Pancreas (tissue), 10 donors: Measurements from ENCODE around the gene CFAP210. TPM values are rescaled to one million over a fixed set of nuclear protein-coding genes. Genes with fewer than 3 reads are reported as not detected.

Experiments
- ATAC-seq, 4 donors: fragments of 200-7000 bp; cut with Tn5 transposase; one replicate each; pipeline versions ENCODE4 v1.8.0 to v1.9.1; 2020; ENCODE audit warnings: mild to moderate bottlenecking in 4 of 4, moderate library complexity in 4 of 4
- DNase-seq, 6 donors: peaks; one replicate each; pipeline ENCODE4 v3.0.0-alpha.2; 2020
- FAIRE-seq: peaks from 2 replicates; lab custom pipeline; 2012; peaks lifted over from hg19 to GRCh38; lab: Jason Lieb, UNC
- H3K27ac ChIP-seq, 4 donors: fragments of 200-600 bp; sonication (generic); 1 replicate in 3 of 4; 2 replicates in 1 of 4; pipeline versions ENCODE4 v1.5.0 to v1.8.0; 2020
- H3K27me3 ChIP-seq, 4 donors: fragments of 200-600 bp; one replicate each; pipeline ENCODE4 v1.8.0; 2021
- H3K36me3 ChIP-seq, 3 donors: fragments of 200-600 bp; sonication (generic) in 1 of 3; one replicate each; pipeline versions ENCODE4 v1.5.0 to v1.8.0; 2020 to 2021
- H3K4me1 ChIP-seq, 3 donors: fragments of 200-600 bp; one replicate each; pipeline ENCODE4 v1.8.0; 2021
- H3K4me3 ChIP-seq, 4 donors: fragments of 200-600 bp; sonication (generic) in 2 of 4; one replicate each; pipeline versions ENCODE4 v1.5.0 to v1.8.0; 2020 to 2021
- H3K9me3 ChIP-seq, 4 donors: fragments of 200-600 bp; one replicate each; pipeline ENCODE4 v1.8.0; 2021
- CTCF ChIP-seq, 4 donors: fragments of 200-600 bp; sonication (generic) in 3 of 4; IDR thresholded peaks; one replicate each; pipeline versions ENCODE4 v1.5.0 to v1.8.0; 2021; ENCODE audit warnings: antibody characterized with exemption in 4 of 4
- WGBS, 2 donors: extraction: QIAGEN DNeasy Blood & Tissue Kit; methylation state at CpG; one replicate each; pipeline ENCODE4 v1.1.7; 2013; 5-methylcytosine and 5-hydroxymethylcytosine counted together
- intact Hi-C, 3 donors: fragments of 100-400 bp; cut with DNase I; formaldehyde crosslinking; loops; one replicate each; pipeline versions ENCODE4 v1.11.1 to v1.14.2; 2022
- polyA plus RNA-seq, 2 donors: library from polyadenylated mRNA; stranded (reverse); fragments of 200-250 nt; gene quantifications; one replicate each; pipeline ENCODE4 v1.2.3, GENCODE V29; 2013
- total RNA-seq, 6 donors: library from RNA; stranded (reverse); fragmentation: NEBNext Ultra II Directional in 4 of 6; extraction: Animal tissue kit (Norgen Biotek cat#: 25700) in 4 of 6; gene quantifications; one replicate each; pipeline versions ENCODE4 v1.2.1 to v1.2.4, GENCODE V29; 2021 to 2023
- donor health status: healthy with polysubstance abuse.
- donor health status: DM: no; HTN: no; CAD: no; lungs with moderate emphysema.
- donor health status: DM: no; HTN: no; CAD: no.
- donor health status: control.
- donor health status: control.
- donor health status: Bipolar disorder and iron deficiency.
- donor health status: DM: yes; HTN: yes; CAD: no.
- donor health status: DM: no; HTN: no; CAD: no.
- donor health status: DM: no; HTN: no; CAD: no.
- donor health status: DM: yes; HTN: yes; CAD: no.

The CFAP210 gene
- total and polyA plus RNA-seq, 8 donors, result 0.09 to 0.73 (median 0.21) TPM; not detected in 2

- no peaks in the 10 kb centered on the region for H3K36me3 ChIP-seq
- TF ChIP-seq CTCF (IDR thresholded peaks at IDR 0.05), result no peak
- intact Hi-C loops, result no loop called here
- no peak for FAIRE-seq
- WGBS, 2 donors, result 83 to 90% methylated on average over 5 of the region's 5 CpGs
- H3K4me3 ChIP-seq, result no peak overlapping the region
- DNase-seq, result no peak
- H3K27ac ChIP-seq, result no peak overlapping the region
- no peaks in the 10 kb centered on the region for H3K9me3 ChIP-seq
- ATAC-seq, result no peak
- H3K27me3 ChIP-seq, result no peaks in the 10 kb centered on the region
- H3K4me1 ChIP-seq, result peaks cover 0 to 8% (median 0%) of the 10 kb centered on the region in 3 donors
Measured at GRCh38 chr2:169736902-169737301, 42.7 kb upstream of the CFAP210 start.

- H3K9me3 ChIP-seq, result no peaks in the 10 kb centered on the region
- no peak for FAIRE-seq
- DNase-seq, result no peak
- no peaks in the 10 kb centered on the region for H3K27me3 ChIP-seq
- no peaks in the 10 kb centered on the region for H3K36me3 ChIP-seq
- no peak for TF ChIP-seq CTCF (IDR thresholded peaks at IDR 0.05)
- no peak overlapping the region for H3K4me3 ChIP-seq
- ATAC-seq, result no peak
- peaks cover 0 to 8% (median 0%) of the 10 kb centered on the region in 3 donors for H3K4me1 ChIP-seq
- WGBS, 2 donors, result 83 to 87% methylated on average over 4 of the region's 4 CpGs
- intact Hi-C loops, result no loop called here
- H3K27ac ChIP-seq, result no peak overlapping the region
Measured at GRCh38 chr2:169735623-169736022, 41.4 kb upstream of the CFAP210 start.

- H3K27me3 ChIP-seq, result no peaks in the 10 kb centered on the region
- no peak for TF ChIP-seq CTCF (IDR thresholded peaks at IDR 0.05)
- peak in 5 of 6 donors; percentile 37 to 76 (median 45) for DNase-seq
- peak overlapping the region; percentile 24 to 82 (median 80) for H3K4me3 ChIP-seq
- no peak overlapping the region for H3K27ac ChIP-seq
- no peaks in the 10 kb centered on the region for H3K36me3 ChIP-seq
- intact Hi-C loops, result no loop called here
- WGBS, 2 donors, result 1% methylated on average over 33 to 69 of the region's 69 CpGs
- ATAC-seq, result peak; percentile 54 to 79 (median 62)
- H3K9me3 ChIP-seq, result no peaks in the 10 kb centered on the region
- H3K4me1 ChIP-seq, result peaks cover 0 to 8% (median 0%) of the 10 kb centered on the region in 3 donors
- FAIRE-seq, result no peak
Measured at GRCh38 chr2:169734169-169734847, 40.1 kb upstream of the CFAP210 start.

- Histone ChIP-seq H3K4me1 (peaks cover 0 to 12% (median 0%) of the 10 kb centered on the region in 3 donors), H3K27ac (peak overlapping the region in 2 of 4 donors; percentile 42 to 58), H3K4me3 (peak overlapping the region; percentile 63 to 82 (median 80)), H3K36me3 (no peaks in the 10 kb centered on the region), H3K27me3 (no peaks in the 10 kb centered on the region), H3K9me3 (no peaks in the 10 kb centered on the region)
- WGBS, 2 donors, result 43% methylated on average over 13 of the region's 13 CpGs
- DNase-seq, result no peak
- peak; percentile 26 to 52 (median 48) for ATAC-seq
- no peak for FAIRE-seq
- intact Hi-C loops, result no loop called here
- TF ChIP-seq CTCF (IDR thresholded peaks at IDR 0.05), result no peak
Measured at GRCh38 chr2:169732583-169733358, 38.6 kb upstream of the CFAP210 start.
